ENCODE measurements around the gene MEAK7. TPM values are rescaled to one million over a fixed set of nuclear protein-coding genes. Genes with fewer than 3 reads are reported as not detected.
A peak's percentile ranks its signal among the peaks of the same experiment; 100 is the strongest.

MEAK7 gene
- total and polyA plus RNA-seq, 12 donors: 3.6 to 14.1 (median 6.8) TPM

DNA sequence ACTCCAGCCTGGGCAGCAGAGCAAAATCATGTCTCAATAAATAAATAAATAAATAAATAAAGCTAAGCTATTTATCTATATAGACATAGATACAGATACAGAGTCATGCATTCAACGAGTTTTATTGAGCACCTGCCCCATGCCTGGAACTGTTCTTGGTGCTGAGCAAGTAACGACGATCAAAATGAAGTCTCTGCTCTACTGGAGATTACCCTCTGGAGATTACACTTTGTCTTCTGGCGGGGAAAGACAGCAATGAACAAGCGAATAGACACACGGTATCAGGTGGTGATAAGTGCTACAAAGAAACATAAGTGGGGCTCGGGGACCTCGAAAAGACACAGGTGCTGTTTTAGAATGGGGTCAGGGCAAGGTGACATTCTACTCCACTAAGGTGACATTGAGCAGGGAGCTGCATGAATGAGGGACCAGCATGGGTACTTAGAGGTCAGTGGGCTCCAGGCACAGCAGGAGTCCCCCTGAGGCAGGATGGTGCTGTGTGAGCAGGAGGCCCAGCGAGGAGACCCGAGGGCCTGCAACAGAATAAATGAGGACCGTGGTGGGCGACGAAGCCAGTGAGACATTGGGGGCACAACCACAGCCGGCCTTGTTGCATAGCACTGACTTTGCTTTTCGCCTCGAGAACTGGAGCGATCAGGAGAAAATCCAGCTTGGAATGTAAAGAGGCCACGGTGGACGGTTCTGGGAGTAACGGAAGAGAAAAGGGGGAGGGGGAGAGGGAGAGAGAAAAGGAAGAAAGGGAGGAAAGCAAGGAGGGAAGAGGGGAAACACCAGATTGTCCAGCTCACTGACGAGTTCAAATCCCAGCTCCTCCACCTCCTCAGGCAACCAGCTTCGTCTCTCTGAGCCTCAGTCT, 42.4 kb upstream of the MEAK7 start:
- H3K27ac ChIP-seq: no peak overlapping the region
- no peak overlapping the region for H3K4me3 ChIP-seq
- no peaks in the 10 kb centered on the region for H3K9me3 ChIP-seq (replicated peaks in 1 of 3)
- no peaks in the 10 kb centered on the region for H3K27me3 ChIP-seq
- no peaks in the 10 kb centered on the region for H3K4me1 ChIP-seq (replicated peaks in 1 of 2)
- TF ChIP-seq, protein P1, sequence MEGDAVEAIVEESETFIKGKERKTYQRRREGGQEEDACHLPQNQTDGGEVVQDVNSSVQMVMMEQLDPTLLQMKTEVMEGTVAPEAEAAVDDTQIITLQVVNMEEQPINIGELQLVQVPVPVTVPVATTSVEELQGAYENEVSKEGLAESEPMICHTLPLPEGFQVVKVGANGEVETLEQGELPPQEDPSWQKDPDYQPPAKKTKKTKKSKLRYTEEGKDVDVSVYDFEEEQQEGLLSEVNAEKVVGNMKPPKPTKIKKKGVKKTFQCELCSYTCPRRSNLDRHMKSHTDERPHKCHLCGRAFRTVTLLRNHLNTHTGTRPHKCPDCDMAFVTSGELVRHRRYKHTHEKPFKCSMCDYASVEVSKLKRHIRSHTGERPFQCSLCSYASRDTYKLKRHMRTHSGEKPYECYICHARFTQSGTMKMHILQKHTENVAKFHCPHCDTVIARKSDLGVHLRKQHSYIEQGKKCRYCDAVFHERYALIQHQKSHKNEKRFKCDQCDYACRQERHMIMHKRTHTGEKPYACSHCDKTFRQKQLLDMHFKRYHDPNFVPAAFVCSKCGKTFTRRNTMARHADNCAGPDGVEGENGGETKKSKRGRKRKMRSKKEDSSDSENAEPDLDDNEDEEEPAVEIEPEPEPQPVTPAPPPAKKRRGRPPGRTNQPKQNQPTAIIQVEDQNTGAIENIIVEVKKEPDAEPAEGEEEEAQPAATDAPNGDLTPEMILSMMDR (IDR thresholded peaks at IDR 0.05): no peak
- TF ChIP-seq POLR2A (IDR thresholded peaks at IDR 0.05): no peak
- DNase-seq: no peak
- WGBS, 4 donors: 79 to 90% (median 87%) methylated on average over 22 of the region's 22 CpGs
- intact Hi-C loops (cut with DNase I): no loop called here
- no peaks in the 10 kb centered on the region for H3K36me3 ChIP-seq (replicated peaks in 1 of 2)

GRCh38 chr16:84545114-84545737, 40.8 kb upstream of the MEAK7 start:
- Histone ChIP-seq H3K9me3 (replicated peaks in 1 of 3) (no peaks in the 10 kb centered on the region), H3K36me3 (replicated peaks in 1 of 2) (no peaks in the 10 kb centered on the region), H3K4me3 (no peak overlapping the region), H3K27ac (no peak overlapping the region), H3K27me3 (no peaks in the 10 kb centered on the region), H3K4me1 (replicated peaks in 1 of 2) (no peaks in the 10 kb centered on the region)
- TF ChIP-seq POLR2A (IDR thresholded peaks at IDR 0.05): no peak
- TF ChIP-seq, protein P1 (IDR thresholded peaks at IDR 0.05): no peak
- intact Hi-C loops (cut with DNase I): no loop called here
- DNase-seq: no peak
- 63 to 76% (median 73%) methylated on average over 12 of the region's 12 CpGs for WGBS, 4 donors

DNA sequence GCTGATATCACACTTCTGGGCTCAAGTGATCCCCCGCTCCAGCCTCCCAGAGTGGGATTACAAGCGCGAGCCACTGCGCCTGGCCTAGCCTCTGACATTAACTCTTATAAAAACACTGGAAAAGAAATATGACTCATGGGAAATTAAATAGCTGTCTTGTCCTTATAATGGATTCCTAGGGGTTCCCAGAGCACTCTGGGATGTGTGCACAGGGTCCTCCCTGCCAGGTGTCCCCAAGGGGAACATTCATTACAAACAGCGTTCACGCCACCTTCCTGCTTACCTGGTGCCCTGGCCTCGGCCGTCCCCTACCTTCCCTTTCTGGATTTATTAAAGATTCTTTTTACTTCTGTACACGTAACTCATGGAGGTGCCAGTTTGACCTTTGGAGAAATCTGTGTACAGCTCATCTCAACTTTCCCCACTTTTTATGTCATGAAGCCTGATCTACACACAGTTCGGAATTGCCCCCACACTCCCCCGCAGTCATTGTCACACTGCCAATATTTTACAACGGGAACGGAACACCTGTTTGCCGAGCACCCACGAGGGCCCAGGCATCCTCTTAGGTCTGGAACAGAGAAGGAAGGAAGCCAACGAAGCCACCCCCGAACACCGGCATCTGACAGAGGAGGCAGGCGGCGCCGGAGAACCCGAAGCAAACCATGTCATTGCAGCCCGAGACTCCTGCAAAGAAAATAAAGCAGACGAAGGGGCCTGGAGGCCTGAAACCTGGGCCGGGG, 39.7 kb upstream of the MEAK7 start:
- WGBS, 4 donors: 66 to 71% (median 69%) methylated on average over 25 of the region's 25 CpGs
- Histone ChIP-seq H3K9me3 (replicated peaks in 1 of 3) (no peaks in the 10 kb centered on the region), H3K4me3 (no peak overlapping the region), H3K36me3 (replicated peaks in 1 of 2) (no peaks in the 10 kb centered on the region), H3K27ac (no peak overlapping the region), H3K27me3 (no peaks in the 10 kb centered on the region), H3K4me1 (replicated peaks in 1 of 2) (no peaks in the 10 kb centered on the region)
- TF ChIP-seq, protein P1 (IDR thresholded peaks at IDR 0.05): no peak
- TF ChIP-seq POLR2A (IDR thresholded peaks at IDR 0.05): no peak
- peak in 1 of 7 donors; percentile 27 for DNase-seq
- intact Hi-C loops (cut with DNase I): no loop called here

GRCh38 chr16:84543253-84543652, 38.8 kb upstream of the MEAK7 start:
- whole genome bisulfite sequencing, 4 donors: 84 to 95% (median 86%) methylated on average over 2 of the region's 2 CpGs
- no peaks in the 10 kb centered on the region for H3K9me3 ChIP-seq (replicated peaks in 1 of 3)

More at GRCh38 chr16:84543253-84543652, 38.8 kb upstream of the MEAK7 start:
- Histone ChIP-seq H3K27ac (no peak overlapping the region), H3K27me3 (no peaks in the 10 kb centered on the region), H3K36me3 (replicated peaks in 1 of 2) (no peaks in the 10 kb centered on the region), H3K4me1 (replicated peaks in 1 of 2) (peaks cover 0 to 2% of the 10 kb centered on the region in 2 donors), H3K4me3 (no peak overlapping the region)
- TF ChIP-seq, protein P1 (IDR thresholded peaks at IDR 0.05): no peak
- TF ChIP-seq POLR2A (IDR thresholded peaks at IDR 0.05): no peak
- DNase-seq: no peak
- intact Hi-C loops (cut with DNase I): no loop called here

All from adrenal gland (tissue), 12 donors.